Gastrocnemius medialis (tissue), 4 donors: Measurements from ENCODE around the gene OCA2. TPM values are rescaled to one million over a fixed set of nuclear protein-coding genes. Genes with fewer than 3 reads are reported as not detected.

Experiments
- ATAC-seq, 2 donors: fragments of 150-250 bp; one replicate each; pipeline ENCODE4 v1.9.1; 2016
- DNase-seq, 2 donors: peaks; one replicate each; pipeline ENCODE4 v3.0.0-alpha.2; 2019
- H3K27ac ChIP-seq, 4 donors: fragments of 200-600 bp; sonication (generic); 1 replicate in 1 of 4; 2 replicates in 3 of 4; pipeline ENCODE4 v1.5.1; 2016 to 2018; ENCODE audit warnings: mild to moderate bottlenecking in 2 of 4, moderate library complexity in 1 of 4
- H3K27me3 ChIP-seq, 3 donors: fragments of 200-600 bp; sonication (generic) in 2 of 3; 1 replicate in 1 of 3; 2 replicates in 2 of 3; pipeline versions ENCODE4 v1.5.1 to v1.6.0; 2016 to 2019; ENCODE audit warnings: mild to moderate bottlenecking in 1 of 3, moderate library complexity in 1 of 3
- H3K36me3 ChIP-seq, 2 donors: fragments of 200-600 bp; sonication (generic) in 1 of 2; one replicate each; pipeline ENCODE4 v1.5.1; 2017 to 2018
- H3K4me1 ChIP-seq, 2 donors: fragments of 200-600 bp; sonication (generic) in 1 of 2; one replicate each; pipeline ENCODE4 v1.5.1; 2016 to 2017; ENCODE audit warnings: mild to moderate bottlenecking in 2 of 2
- H3K4me3 ChIP-seq, 4 donors: fragments of 200-600 bp; sonication (generic) in 3 of 4; 1 replicate in 1 of 4; 2 replicates in 3 of 4; pipeline ENCODE4 v1.5.1; 2016 to 2019; ENCODE audit warnings: mild to moderate bottlenecking in 2 of 4
- H3K9me3 ChIP-seq, 3 donors: fragments of 200-600 bp; sonication (generic) in 2 of 3; 1 replicate in 1 of 3; 2 replicates in 2 of 3; pipeline ENCODE4 v1.5.1; 2016 to 2019
- POLR2A ChIP-seq, 2 donors: fragments of 450-650 bp; IDR thresholded peaks; one replicate each; pipeline ENCODE4 v1.6.1; 2017; ENCODE audit warnings: antibody characterized with exemption in 2 of 2, mild to moderate bottlenecking in 2 of 2, moderate library complexity in 2 of 2
- in situ Hi-C, 4 donors: fragments of 200-750 bp; cut with MboI; loops; one replicate each; pipeline versions ENCODE4 v1.15.0 to v1.8.0; 2017; ENCODE audit warnings: low sequenced_read_pairs in 4 of 4
- intact Hi-C: fragments of 100-400 bp; cut with DNase I; formaldehyde crosslinking; loops from one replicate; pipeline ENCODE4 v1.15.1; 2023; ENCODE audit warnings: low total_unique reads
- total RNA-seq, 4 donors: library from RNA; depleted of rRNA; stranded (reverse); fragments of >200 nt; gene quantifications; one replicate each; pipeline versions ENCODE4 v1.1.0 to v1.2.3, GENCODE V29; 2016
- TF ChIP-seq, protein P1 (sequence below), 5 experiments: fragments of 450-650 bp in 3 of 5; fragments of 200-600 bp in 2 of 5; sonication (generic) in 2 of 5; IDR thresholded peaks in 4 of 5; conservative IDR thresholded peaks in 1 of 5; 1 replicate in 4 of 5; 2 replicates in 1 of 5; pipeline ENCODE4 v1.5.1; 2016 to 2019; ENCODE audit warnings: antibody characterized with exemption in 5 of 5, mild to moderate bottlenecking in 3 of 5, moderate library complexity in 3 of 5

The OCA2 gene
- total RNA-seq, 4 donors from 2014 or later = 0.16 to 0.63 (median 0.41) TPM; not detected in 1

DNA sequence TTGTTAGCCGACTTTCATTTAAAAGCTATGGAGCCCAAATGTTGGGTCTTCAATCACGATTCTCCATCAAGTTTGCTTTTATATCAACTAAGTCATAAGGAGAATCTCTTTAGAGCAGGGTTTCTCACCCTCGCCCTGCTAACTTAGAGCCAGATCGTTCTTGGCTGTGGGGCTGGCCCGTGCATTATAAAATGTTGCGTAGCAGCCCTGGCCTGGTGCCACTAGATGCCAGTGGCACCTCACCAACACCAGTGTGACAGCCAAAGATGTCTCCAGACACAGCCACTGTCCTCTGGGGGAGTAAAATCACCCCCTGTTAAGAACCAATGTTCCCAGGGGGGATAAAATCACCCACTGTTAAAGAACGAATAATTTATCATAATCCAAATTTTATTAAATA, 226.1 kb downstream of the OCA2 start:
- intact Hi-C loops = no loop called here
- H3K4me1 ChIP-seq = no peaks in the 10 kb centered on the region
- no peak overlapping the region for H3K27ac ChIP-seq
- no peak overlapping the region for H3K4me3 ChIP-seq
- ATAC-seq = no peak
- peaks cover 0 to 3% (median 0%) of the 10 kb centered on the region in 3 donors for H3K27me3 ChIP-seq
- TF ChIP-seq, protein P1, sequence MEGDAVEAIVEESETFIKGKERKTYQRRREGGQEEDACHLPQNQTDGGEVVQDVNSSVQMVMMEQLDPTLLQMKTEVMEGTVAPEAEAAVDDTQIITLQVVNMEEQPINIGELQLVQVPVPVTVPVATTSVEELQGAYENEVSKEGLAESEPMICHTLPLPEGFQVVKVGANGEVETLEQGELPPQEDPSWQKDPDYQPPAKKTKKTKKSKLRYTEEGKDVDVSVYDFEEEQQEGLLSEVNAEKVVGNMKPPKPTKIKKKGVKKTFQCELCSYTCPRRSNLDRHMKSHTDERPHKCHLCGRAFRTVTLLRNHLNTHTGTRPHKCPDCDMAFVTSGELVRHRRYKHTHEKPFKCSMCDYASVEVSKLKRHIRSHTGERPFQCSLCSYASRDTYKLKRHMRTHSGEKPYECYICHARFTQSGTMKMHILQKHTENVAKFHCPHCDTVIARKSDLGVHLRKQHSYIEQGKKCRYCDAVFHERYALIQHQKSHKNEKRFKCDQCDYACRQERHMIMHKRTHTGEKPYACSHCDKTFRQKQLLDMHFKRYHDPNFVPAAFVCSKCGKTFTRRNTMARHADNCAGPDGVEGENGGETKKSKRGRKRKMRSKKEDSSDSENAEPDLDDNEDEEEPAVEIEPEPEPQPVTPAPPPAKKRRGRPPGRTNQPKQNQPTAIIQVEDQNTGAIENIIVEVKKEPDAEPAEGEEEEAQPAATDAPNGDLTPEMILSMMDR (IDR thresholded peaks at IDR 0.05 in 4 of 5, conservative IDR thresholded peaks at IDR 0.05 in 1 of 5) = no peak
- no peak for TF ChIP-seq POLR2A (IDR thresholded peaks at IDR 0.05)
- in situ Hi-C loops = no loop called here
- no peaks in the 10 kb centered on the region for H3K9me3 ChIP-seq
- DNase-seq = no peak
- H3K36me3 ChIP-seq = no peaks in the 10 kb centered on the region

DNA sequence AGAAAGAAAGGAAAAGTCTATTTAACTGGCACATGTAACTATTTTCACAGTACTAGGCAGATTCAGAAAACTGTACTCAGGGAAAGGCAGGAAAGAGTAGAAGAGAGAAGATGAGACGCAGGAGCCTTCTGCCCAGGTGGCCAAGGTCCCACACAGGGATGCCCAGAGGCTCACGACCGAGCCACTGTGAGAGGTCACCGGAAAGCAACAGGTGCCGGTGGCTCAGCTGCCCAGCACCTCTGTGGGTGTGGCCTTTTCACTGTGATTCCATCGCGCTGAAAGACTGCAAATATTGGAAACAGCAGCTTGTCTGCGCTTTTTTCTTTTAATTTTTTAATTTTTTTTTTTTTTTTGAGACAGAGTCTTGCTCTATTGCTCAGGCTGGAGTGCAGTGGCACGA, 226.8 kb downstream of the OCA2 start:
- DNase-seq = no peak
- intact Hi-C loops (no loop called here), in situ Hi-C loops (no loop called here)

DNA sequence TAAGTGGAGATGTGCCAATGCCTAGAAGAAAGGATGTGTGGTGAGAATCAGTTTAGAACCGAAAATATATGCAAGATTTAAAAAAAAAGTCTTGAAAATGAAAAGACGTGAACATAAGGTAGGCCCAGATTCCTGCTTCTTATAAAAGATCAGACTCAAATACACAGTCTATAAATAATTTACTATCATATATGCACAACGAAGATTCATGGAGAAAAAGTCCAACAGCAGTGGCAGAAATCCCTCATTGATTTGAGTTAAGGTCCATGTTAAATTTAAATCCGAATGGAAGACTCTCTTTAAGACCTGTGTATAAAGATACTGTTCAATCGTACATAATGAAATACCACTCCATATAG, 227.2 kb downstream of the OCA2 start:
- H3K36me3 ChIP-seq = no peaks in the 10 kb centered on the region
- intact Hi-C loops (no loop called here), in situ Hi-C loops (no loop called here)
- no peaks in the 10 kb centered on the region for H3K9me3 ChIP-seq
- no peak for ATAC-seq
- peaks cover 0 to 3% (median 0%) of the 10 kb centered on the region in 3 donors for H3K27me3 ChIP-seq
- TF ChIP-seq, protein P1 (IDR thresholded peaks at IDR 0.05 in 4 of 5, conservative IDR thresholded peaks at IDR 0.05 in 1 of 5) = no peak
- no peak overlapping the region for H3K4me3 ChIP-seq
- no peak for DNase-seq
- H3K27ac ChIP-seq = no peak overlapping the region
- H3K4me1 ChIP-seq = no peaks in the 10 kb centered on the region

More for the DNA sequence above, 226.8 kb downstream of the OCA2 start:
- no peak for TF ChIP-seq POLR2A (IDR thresholded peaks at IDR 0.05)
- TF ChIP-seq, protein P1 (IDR thresholded peaks at IDR 0.05 in 4 of 5, conservative IDR thresholded peaks at IDR 0.05 in 1 of 5) = no peak
- ATAC-seq = no peak
- Histone ChIP-seq H3K27me3 (peaks cover 0 to 3% (median 0%) of the 10 kb centered on the region in 3 donors), H3K27ac (no peak overlapping the region), H3K9me3 (no peaks in the 10 kb centered on the region), H3K36me3 (no peaks in the 10 kb centered on the region), H3K4me1 (no peaks in the 10 kb centered on the region), H3K4me3 (no peak overlapping the region)

DNA sequence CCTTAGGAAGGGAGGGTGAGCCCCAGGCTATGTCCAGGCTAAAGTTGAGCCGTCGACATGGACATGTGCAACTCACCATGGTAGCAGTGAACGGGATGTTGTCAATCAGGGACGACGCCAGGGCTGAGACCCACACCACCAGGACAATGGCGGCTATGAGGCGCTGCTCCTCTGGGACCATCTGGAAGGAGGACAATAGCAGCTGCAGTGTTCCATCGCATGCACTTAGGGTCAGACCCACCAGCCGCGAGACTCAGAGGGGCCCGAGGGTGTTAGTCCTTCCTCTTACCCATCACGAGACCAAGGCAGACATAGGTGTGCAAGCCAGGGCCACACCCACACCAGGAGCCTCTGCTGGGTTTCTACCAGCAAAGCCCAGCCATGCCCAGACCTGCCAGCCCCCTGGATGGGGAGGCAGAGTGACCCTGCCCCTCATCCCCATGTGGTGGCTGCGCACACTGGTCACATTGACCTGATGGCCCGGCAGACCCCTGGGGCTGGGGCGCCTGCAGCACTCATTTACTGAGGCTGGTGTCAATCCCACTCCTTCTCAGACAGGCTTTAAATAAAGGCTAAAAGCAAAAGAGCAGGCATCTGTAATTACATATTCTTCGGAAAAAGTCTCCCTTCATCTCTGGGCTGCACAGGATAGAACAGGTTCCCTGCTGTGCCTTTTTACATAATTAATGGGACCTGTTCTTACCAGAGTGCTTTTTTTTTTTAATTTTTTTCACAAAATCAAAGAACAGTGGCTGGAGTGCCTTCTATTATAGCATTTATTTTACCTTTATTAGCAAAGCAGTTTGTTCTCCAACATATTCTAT, 227.8 kb downstream of the OCA2 start:
- no peak for ATAC-seq

More for the DNA sequence above, 227.8 kb downstream of the OCA2 start:
- H3K4me1 ChIP-seq = no peaks in the 10 kb centered on the region
- no peaks in the 10 kb centered on the region for H3K36me3 ChIP-seq
- DNase-seq = no peak
- H3K9me3 ChIP-seq = no peaks in the 10 kb centered on the region
- no peak overlapping the region for H3K4me3 ChIP-seq
- TF ChIP-seq POLR2A (IDR thresholded peaks at IDR 0.05) = no peak
- TF ChIP-seq, protein P1 (IDR thresholded peaks at IDR 0.05 in 4 of 5, conservative IDR thresholded peaks at IDR 0.05 in 1 of 5) = no peak
- intact Hi-C loops = no loop called here
- peaks cover 0 to 3% (median 0%) of the 10 kb centered on the region in 3 donors for H3K27me3 ChIP-seq
- H3K27ac ChIP-seq = no peak overlapping the region
- in situ Hi-C loops = no loop called here
